Suppressor macrophage treated with lipopolysaccharide for 1 hour (primary cell): Measurements from ENCODE around the gene DNAI4.
"Not testable (repeated sequence)": the region's sequence is repeated elsewhere in the genome, so short reads cannot be mapped to it uniquely, and the experiment has no call there.

ENCODE experiments used
- DNase-seq, 3 donors: peaks; one replicate each; pipeline ENCODE4 v3.0.0-alpha.2; 2020 to 2022

The DNAI4 gene

GRCh38 chr1:66924756-66925557 lies at the start of gene DNAI4, which contains the start of gene MIER1:
Gene DNAI4 (minus strand): TSS chr1:66924856. CDS start chr1:66924831, 25 bp downstream.
Gene MIER1 (plus strand): TSS chr1:66924990. CDS start chr1:66925029, 39 bp downstream.
- peak; percentile 98 to 99 (median 99) for DNase-seq

GRCh38 chr1:66968574-66968973 lies 43.9 kb upstream of the DNAI4 start:
- no peak for DNase-seq

- not testable (repeated sequence) for DNase-seq
Observed at GRCh38 chr1:66966188-66966873, 41.7 kb upstream of the DNAI4 start.

- DNase-seq: no peak
Observed at GRCh38 chr1:66957938-66958337, 33.3 kb upstream of the DNAI4 start.

- no peak for DNase-seq
Observed at GRCh38 chr1:66954208-66954607, 29.6 kb upstream of the DNAI4 start.

GRCh38 chr1:66951513-66951912 lies 26.9 kb upstream of the DNAI4 start:
- no peak for DNase-seq

GRCh38 chr1:66947267-66947666 lies 22.6 kb upstream of the DNAI4 start:
- DNase-seq: no peak

GRCh38 chr1:66945316-66945715 lies 20.7 kb upstream of the DNAI4 start:
- no peak for DNase-seq

GRCh38 chr1:66944330-66945274 lies 19.9 kb upstream of the DNAI4 start:
- peak; percentile 36 to 59 (median 45) for DNase-seq

- DNase-seq: no peak
Observed at GRCh38 chr1:66943361-66943969, 18.8 kb upstream of the DNAI4 start.

GRCh38 chr1:66940981-66941380 lies 16.3 kb upstream of the DNAI4 start:
- DNase-seq: no peak

GRCh38 chr1:66938613-66939012 lies 14.0 kb upstream of the DNAI4 start:
- no peak for DNase-seq

GRCh38 chr1:66937529-66938234 lies 13.0 kb upstream of the DNAI4 start:
- DNase-seq: no peak

GRCh38 chr1:66933887-66934700 lies 9.4 kb upstream of the DNAI4 start:
- peak in 2 of 3 donors; percentile 14 to 29 for DNase-seq

- no peak for DNase-seq
Observed at GRCh38 chr1:66932291-66932690, 7.6 kb upstream of the DNAI4 start.

- peak in 2 of 3 donors; percentile 15 to 32 for DNase-seq
Observed at GRCh38 chr1:66931590-66931989, 6.9 kb upstream of the DNAI4 start.

GRCh38 chr1:66930823-66931174 lies 6.1 kb upstream of the DNAI4 start:
- DNase-seq: no peak

- peak; percentile 93 to 98 (median 97) for DNase-seq
Observed at GRCh38 chr1:66929999-66930822, 5.6 kb upstream of the DNAI4 start.

- no peak for DNase-seq
Observed at GRCh38 chr1:66929691-66929998, 5.0 kb upstream of the DNAI4 start.

- peak; percentile 12 to 62 (median 60) for DNase-seq
Observed at GRCh38 chr1:66929146-66929688, 4.6 kb upstream of the DNAI4 start.
